ENCODE measurements around the gene MRPL12. TPM values are rescaled to one million over a fixed set of nuclear protein-coding genes. Genes with fewer than 3 reads are reported as not detected.
"Not testable (repeated sequence)": the region's sequence is repeated elsewhere in the genome, so short reads cannot be mapped to it uniquely, and the experiment has no call there.

The MRPL12 gene
- 173 TPM for total RNA-seq
- long read RNA-seq, transcript MRPL12-201 (5 exons, 1,028 nt) = major isoform, 238 of 258 reads
- long read RNA-seq, partial matches to known transcripts = 16 of 258 reads
- long read RNA-seq, other reads (novel, unspliced or antisense) = 4 of 258 reads

DNA sequence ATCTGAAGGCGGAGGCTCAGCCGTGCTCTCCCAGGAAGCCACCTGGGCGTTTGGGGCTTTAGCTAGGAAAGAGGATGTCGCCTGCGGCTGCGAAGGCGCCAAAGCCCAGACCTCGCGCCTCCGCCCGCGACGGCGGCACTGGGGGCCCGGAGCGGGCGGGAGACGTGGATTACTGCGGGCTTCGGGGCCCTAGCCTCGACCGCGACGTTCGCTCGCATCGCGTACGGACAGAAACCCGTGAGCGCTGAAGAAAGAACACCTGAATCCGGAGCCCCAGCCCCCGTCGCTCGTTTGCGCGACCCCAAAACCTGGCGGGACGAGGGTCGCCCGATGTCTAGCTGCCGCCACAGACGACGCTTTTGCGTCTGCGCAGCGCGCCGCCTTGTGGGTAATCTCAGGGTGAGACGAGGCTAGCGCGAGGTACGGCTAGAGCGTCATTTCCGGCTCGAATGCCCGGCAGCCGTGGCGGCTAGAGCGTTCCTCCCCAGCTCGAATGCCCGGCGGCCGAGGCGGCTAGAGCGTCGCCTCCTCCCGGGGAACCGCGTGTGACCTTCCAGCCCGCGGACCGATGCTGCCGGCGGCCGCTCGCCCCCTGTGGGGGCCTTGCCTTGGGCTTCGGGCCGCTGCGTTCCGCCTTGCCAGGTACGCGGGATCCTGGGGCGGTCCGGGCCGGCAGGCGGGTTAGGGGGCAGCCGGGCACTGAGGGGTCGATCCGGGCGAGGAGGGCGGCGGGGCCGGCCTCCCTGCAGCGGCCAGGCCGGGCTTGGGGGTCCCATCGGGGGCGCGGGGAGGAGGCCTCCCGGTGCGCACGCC is at the start of gene MRPL12:
MRPL12 (plus strand) TSS at position 434 of the 813 bp plus-strand sequence; CDS start at position 569, 135 bp downstream.
- DNase-seq (peak; percentile 97), ATAC-seq (ENCODE audit: poor library complexity) (peak; percentile 95)
- intact Hi-C loops (cut with DNase I) = no loop called here

DNA sequence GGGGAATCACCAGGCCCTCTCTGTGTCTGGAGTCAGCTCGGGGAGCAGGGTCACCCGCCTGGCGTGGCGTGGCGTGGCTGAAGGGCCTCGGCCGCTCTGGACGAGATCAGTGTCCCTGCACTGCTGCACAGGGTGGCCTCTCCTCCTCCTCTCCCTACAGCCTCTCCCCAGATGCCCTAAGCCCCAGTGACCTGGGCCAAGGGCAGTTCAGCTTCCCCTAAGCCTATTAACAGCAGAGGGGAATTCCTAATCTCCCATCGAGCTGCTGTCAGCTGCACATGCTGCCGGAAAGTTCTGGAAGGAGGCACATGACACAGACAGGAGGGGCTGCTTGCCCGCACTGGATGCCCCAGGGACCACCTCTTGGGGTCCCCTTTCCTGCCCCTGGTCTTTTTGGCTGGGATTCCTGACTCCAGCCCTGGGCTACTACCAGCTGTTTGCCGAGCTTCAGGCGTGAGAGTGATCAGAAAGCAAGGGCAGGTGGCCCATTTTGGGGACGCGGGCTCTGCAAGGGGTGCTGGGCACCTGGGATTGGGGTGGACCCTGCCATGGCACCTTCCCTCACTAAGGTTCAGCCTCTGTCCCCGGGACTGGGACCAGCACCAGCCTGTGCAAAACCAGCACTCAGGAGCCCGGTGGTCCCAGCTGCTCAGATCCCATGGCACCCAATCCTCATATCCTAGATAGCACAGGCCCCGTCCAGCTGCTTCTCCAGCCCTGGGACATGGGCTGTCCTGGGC is 47.6 kb upstream of the MRPL12 start:
- intact Hi-C loops (cut with DNase I) = no loop called here
- ATAC-seq (ENCODE audit: poor library complexity) = no peak

DNA sequence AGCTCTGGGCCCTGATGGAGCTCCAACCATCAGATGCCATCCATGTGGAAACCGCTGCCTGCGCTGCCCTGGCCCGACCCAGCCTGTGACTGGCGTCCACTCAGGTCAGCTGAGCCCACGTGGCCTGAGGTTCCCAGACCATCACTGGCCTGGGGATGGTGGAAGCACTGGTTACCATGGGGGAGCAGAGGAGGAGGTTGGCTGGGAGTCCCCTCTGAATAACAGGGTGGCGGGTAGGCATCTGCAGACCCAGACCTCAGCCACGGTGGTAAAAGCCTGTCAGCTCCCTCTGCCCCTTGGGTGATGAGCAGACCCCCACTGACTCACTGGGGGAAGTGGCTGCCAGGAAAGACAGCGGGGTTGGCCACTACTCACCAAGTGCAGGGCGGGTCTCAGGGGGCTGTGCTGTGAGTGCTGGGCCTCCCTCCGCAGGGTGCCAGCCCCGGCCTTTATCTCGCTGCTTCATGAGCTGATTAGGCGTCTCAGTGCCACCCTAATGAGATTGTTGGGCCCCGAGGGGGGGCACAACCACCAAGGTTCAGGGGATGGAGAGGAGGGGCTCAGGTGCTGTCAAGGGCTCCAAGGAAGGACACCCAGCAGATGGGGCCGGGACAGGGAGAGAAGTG is 46.9 kb upstream of the MRPL12 start, which contains the start of gene PDE6G:
PDE6G (minus strand) TSS at position 425 of the 626 bp plus-strand sequence. CDS start 3,237 bp downstream, outside the sequence.
- intact Hi-C loops (cut with DNase I) = no loop called here
- ATAC-seq (ENCODE audit: poor library complexity) (no peak), DNase-seq (no peak)

More for the DNA sequence above, 47.6 kb upstream of the MRPL12 start:
- DNase-seq = no peak

DNA sequence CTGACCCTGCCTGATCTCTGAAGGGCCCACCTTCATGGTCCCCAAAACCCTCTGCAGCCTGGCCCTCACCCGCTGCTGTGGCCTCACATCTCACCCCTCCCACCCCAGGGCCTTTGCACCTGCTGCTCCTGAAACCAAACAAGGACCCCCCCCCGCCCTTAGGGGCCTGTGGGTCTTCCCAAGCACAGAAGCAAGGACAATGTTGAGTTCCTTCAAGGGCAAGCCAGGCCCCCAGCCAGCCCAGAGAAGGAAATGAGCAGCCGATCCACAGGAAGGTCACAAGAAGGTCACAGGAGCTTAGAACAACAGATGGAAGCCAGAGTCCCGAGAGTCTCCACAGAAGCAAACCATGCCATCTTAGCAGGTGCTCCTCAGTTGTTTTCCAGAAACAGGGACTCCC is 46.3 kb upstream of the MRPL12 start:
- ATAC-seq (ENCODE audit: poor library complexity) (no peak), DNase-seq (no peak)
- intact Hi-C loops (cut with DNase I) = no loop called here

DNA sequence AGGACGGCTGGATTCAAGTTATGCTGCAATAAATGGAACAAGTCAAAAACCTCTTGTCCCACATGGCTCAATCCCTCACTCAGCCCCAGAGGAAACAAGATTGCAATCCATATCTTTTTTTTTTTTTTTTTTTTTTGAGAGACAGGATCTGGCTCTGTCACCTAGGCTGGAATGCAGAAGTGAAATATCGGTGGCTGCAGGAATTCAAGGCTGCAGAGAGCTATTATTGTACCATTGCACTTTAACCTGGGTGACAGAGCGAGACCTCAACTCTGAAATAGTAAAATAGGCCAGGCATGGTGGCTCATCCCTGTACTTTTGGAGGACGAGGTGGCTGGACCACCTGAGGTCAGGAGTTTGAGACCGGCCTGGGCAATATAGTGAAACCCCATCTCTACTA is 44.1 kb upstream of the MRPL12 start:
- intact Hi-C loops (cut with DNase I) = no loop called here
- DNase-seq (no peak), ATAC-seq (ENCODE audit: poor library complexity) (no peak)

DNA sequence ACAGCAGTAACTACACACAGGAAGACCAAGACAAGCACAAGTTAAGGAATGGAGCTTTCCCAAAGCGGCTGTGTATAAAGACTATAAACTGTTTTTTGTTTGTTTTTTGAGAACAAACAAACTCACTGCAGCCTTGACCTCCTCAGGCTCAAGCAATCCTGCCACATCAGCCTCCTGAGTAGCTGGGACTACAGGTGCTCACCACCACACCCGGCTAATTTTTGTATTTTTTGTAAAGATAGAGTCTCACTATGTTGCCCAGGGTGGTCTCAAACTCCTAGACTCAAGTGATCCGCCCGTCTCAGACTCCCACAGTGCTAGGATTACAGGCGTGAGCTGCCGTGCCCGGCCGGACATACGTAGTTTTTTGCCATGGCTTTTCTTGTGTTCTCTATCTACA is 42.7 kb upstream of the MRPL12 start:
- intact Hi-C loops (cut with DNase I) = no loop called here
- ATAC-seq (ENCODE audit: poor library complexity) = no peak

DNA sequence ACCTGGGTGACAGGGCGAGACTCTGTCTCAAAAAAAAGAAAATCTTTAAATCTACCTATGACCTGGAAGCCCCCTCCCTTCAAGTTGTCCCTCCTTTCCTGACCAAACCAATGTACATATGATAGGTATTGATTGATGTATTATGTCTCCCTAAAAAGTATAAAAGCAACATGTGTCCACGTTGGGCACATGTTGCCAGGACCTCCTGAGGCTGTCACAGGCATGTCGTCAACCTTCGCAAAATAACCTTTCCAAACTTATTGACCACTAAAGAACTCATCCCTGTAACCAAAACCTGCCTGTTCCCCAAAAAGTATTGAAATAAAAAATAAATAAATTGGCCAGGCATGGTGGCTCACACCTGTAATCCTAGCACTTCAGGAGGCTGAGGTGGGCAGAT is 41.2 kb upstream of the MRPL12 start:
- no peak for DNase-seq
- intact Hi-C loops (cut with DNase I) = no loop called here
- no peak for ATAC-seq (ENCODE audit: poor library complexity)

More for the DNA sequence above, 42.7 kb upstream of the MRPL12 start:
- DNase-seq = no peak

DNA sequence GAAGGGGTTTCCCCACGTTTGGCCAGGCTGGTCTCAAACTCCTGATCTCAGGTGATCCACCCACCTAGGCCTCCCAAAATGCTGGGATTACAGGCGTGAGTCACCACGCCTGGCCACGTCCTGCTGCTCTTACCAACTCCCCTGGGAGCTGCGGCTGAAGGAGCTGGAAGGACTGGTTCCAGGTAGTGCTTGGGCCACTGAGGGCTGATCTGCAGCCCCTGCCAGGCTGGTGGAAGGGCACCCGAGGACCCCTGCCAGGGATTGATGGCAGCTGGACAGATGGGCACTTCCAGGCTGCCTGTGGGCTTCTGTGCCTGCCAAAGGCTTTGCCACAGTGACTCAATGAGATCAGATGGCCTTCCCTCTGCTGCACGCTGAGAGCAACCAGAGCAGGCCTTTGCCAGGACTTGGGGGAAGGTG is 39.1 kb upstream of the MRPL12 start:
- intact Hi-C loops (cut with DNase I) = no loop called here
- no peak for ATAC-seq (ENCODE audit: poor library complexity)
- DNase-seq = no peak

DNA sequence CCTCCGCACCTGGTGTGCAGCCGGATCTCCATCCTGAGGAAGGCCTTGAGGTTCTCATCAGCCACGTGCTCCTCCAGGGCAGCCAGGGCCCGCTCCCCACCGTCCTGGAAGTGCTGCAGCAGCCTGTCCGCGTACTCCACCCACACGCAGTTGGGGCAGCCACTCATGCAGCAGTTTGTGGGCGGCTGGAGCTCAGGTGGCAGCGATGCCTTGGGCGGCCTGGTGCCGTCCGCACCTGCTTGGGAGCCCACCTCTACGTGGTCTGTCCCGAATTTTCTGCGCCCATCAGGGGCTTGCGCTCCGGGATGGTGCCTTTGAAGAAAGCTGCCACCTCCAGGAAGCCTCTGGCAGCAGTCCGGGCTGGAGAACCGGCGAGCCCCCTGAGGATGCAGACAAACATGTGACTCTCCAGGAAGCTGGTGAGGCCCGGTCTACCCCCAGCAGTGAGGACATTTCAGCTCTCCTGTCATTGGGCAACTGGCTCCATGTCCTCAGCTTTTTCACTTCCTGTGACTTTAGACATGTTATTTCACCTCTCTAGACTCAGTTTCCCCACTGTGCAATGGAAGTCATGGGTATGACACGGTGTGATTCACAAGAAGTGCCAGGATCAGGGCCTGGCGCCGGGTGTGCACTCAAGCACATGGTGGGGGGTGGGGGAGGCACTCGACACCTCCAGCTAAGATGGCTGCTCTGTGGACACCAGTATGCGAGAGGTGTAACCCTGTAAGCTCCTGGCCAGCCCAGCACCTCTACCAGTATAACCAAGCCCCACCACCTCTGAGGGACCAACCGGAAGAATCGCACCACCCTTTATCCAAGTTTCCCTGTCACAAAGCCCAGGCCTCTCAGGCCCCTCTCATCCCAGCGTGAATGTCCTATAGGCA is 37.7 kb upstream of the MRPL12 start:
- ATAC-seq (ENCODE audit: poor library complexity) (peak; percentile 17), DNase-seq (no peak)
- intact Hi-C loops (cut with DNase I) = no loop called here

DNA sequence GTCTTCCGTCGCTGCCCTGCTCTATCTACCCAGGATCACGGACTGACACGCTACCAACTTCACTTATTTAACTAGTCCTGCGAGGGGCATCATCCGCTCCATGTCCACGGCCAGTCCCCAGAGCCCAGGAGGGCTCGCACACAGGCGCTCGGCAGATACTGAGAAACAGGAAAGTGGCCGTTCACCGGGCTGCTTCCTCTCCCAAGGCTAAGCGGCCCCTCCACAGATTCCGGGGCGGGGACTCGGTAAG is 37.1 kb upstream of the MRPL12 start:
- DNase-seq (no peak), ATAC-seq (ENCODE audit: poor library complexity) (peak; percentile 25)
- intact Hi-C loops (cut with DNase I) = no loop called here

DNA sequence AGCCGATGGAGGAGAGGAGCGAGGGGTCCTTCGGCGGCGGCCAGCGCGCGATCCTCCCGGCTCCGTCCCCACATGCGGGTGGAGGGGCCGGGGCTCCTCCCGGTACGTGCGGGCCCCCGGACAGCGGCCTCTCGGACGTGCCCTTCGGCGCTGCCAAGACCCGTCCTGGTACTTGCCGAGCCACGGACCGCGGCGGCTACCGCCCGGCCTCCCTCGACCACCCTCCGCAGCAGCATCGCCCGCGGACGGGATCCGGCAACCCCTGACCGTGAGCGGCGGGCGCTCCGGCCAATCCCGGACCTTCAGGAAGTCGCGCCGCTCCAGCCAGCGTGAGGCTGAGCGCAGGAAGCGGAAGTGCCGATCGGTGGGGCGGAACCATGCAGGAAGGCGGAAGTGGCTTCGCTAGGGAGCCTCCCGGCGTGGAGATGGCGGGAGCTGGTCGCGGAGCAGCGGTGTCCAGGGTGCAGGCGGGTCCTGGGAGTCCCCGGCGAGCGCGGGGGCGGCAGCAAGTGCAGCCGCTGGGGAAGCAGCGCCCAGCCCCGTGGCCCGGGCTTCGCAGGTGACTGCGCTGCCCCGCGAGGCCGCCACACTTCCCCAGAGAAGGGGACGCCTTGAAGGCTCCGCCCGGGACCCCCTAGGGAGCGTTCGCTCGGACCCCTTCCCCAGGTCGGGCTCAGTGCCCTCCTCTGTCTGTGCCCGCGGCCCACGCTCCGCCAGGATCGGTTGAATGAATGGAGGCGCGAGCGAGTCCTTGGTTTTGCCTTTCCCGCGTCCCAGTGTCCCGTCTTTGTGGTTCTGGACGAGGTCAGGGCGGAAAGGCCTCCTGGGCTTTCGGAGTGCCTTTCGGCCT is 36.6 kb upstream of the MRPL12 start, which contains the start of the genes CCDC137 and OXLD1:
CCDC137 (plus strand) TSS at position 396 of the 850 bp plus-strand sequence; CDS start at position 426, 30 bp downstream.
OXLD1 (minus strand) TSS at position 264 of the 850 bp plus-strand sequence; CDS start at position 236, 28 bp downstream.
- ATAC-seq (ENCODE audit: poor library complexity) (peak; percentile 99), DNase-seq (peak; percentile 99)
- intact Hi-C loops (cut with DNase I) = no loop called here

DNA sequence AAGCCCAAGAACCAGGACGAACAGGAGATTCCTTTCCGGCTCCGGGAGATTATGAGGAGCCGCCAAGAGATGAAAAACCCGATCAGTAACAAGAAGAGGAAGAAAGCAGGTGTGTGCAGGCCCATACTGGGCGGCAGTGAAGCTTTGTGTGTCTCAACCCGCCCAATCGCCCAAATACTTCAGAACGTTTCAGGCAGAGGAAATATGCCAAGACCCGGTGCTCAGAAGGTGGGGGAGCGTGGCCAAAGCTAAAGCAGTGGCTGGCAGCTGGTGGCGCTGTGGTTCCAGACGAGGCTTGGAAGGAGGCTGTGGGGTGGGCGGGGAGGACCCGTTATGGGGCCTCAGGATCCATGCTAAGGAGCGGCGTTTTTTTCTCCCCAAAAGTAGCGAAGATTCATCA is 35.4 kb upstream of the MRPL12 start:
- ATAC-seq (ENCODE audit: poor library complexity) (no peak), DNase-seq (no peak)
- intact Hi-C loops (cut with DNase I) = no loop called here

DNA sequence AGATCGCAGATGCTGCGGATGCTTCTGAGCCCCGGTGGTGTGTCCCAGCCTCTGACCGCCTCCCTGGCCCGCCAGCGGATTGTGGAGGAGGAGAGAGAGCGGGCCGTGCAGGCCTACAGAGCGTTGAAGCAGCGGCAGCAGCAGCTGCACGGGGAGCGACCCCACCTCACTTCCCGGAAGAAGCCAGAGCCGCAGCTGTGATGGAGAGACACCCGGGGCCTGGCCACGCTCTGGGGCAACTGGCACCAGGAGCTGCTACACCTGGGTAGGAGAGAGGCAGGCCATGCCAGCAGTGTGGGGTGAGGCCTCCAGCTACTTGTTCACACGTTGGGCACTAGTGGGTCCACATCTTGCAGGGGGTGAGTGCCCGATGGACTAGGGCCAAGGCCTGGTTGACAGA is 30.7 kb upstream of the MRPL12 start:
- ATAC-seq (ENCODE audit: poor library complexity) (no peak), DNase-seq (peak; percentile 33)
- intact Hi-C loops (cut with DNase I) = no loop called here

DNA sequence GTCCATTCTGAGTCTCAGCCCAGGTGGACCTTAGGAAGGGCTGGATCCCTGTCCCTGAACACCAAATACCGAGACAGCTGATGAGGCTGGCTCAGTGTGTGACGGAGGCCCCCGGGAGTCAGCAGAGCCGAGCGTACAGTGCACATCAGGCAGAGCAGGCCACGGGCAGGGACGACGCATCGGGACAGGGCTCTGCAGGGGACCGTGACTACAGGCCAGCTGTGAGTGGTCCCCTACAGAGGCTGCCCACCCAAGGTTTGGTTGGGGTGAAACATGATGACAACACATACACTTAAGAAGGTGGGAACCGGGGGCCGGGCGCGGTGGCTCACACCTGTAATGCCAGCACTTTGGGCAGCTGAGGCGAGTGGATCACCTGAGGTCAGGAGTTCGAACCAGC is 30.2 kb upstream of the MRPL12 start:
- intact Hi-C loops (cut with DNase I) = no loop called here
- peak; percentile 37 for DNase-seq
- ATAC-seq (ENCODE audit: poor library complexity) = no peak

DNA sequence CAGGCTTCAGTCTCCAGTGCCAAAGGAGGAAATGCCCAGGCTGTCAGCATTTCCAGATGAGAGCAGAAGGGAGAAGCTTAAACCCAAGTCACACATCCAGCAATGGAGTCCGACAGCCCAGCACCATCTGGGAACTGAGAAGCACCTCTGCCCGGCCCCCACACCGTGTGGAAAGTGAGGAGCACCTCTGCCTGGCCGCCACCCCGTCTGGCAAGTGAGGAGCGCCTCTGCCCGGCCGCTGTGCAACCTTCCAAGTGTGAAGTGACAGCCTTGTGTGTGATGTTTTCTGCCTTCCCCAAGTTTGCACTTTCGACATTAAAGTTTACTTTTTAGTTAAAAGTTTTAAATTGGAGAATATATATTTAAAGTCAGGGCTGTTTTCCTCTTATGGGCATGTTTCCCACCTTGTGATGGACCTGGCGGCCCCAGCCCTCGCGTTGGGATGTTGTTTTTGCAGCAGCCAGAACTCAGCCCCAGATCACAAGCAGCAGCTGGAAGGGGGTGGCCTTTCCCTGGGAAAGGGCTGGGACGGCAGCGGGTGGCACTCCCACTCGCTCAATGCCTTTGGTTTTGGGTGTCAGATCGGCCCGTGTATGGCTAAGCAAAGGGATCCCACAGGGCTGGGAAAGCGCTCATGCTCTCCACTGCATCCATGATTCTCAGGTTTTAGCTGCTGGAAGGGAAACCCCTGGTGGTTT is 29.5 kb upstream of the MRPL12 start:
- DNase-seq (peak; percentile 35), ATAC-seq (ENCODE audit: poor library complexity) (no peak)
- intact Hi-C loops (cut with DNase I) = no loop called here

DNA sequence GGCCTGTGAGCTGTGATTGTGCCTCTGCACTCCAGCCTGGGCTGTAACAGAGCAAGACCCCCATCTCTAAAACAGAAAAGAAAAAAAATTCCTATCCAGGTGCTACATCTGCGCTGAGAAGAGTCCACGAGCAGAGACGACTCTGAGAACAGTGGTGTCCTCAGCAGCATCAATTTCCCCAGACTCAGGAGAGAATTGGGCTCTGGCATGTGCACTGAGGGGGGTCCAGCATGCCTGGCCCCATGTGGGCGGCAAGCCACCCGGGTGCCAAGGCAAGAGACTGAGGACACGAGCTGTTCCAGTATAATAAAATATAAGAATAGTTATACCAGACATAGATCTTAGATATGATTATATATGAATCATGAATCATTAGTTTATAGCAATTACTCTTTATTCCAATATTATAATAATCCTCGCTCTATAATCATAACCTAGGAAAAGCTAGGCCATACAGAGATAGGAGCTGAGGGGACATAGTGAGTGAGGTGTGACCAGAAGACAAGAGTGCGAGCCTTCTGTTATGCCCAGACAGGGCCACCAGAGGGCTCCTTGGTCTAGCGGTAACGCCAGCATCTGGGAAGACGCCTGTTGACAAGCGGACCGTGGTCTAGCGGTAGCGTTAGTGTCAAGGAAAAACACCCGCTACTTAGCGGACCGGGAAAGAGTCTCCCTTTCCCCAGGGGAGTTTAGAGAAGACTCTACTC is 27.5 kb upstream of the MRPL12 start:
- peak; percentile 47 for DNase-seq
- intact Hi-C loops (cut with DNase I); ATAC-seq (ENCODE audit: poor library complexity): not testable (repeated sequence)

All from Right ventricle myocardium superior (tissue), 1 donor.